HepG2 (cell line): ENCODE results near the gene CHN2. TPM values are rescaled to one million over a fixed set of nuclear protein-coding genes. Genes with fewer than 3 reads are reported as not detected.

Experiments
- HMGXB3 ChIP-seq: sonication (generic); formaldehyde crosslinking; IDR thresholded peaks from 2 replicates; pipeline ENCODE4 v1.4.0; 2020; ENCODE audit warnings: missing genetic modification reagents, borderline replicate concordance
- IRF1 ChIP-seq: sonication (generic); formaldehyde crosslinking; IDR thresholded peaks from 2 replicates; pipeline ENCODE4 v1.4.0; 2020; ENCODE audit warnings: low read depth, mild to moderate bottlenecking, missing genetic modification reagents
- KDM5B ChIP-seq: sonication (generic); formaldehyde crosslinking; IDR thresholded peaks from 2 replicates; pipeline ENCODE4 v1.4.0; 2020; ENCODE audit warnings: missing genetic modification reagents, mild to moderate bottlenecking, borderline replicate concordance
- KLF16 ChIP-seq, 2 experiments: sonication (generic) in 1 of 2; formaldehyde crosslinking in 1 of 2; IDR thresholded peaks; 2 replicates each; pipeline versions ENCODE4 v1.6.1 to v1.8.0; 2016 to 2023; ENCODE audit warnings: missing genetic modification reagents in 2 of 2, missing compliant biosample characterization in 1 of 2
- ONECUT2 ChIP-seq: sonication (generic); formaldehyde crosslinking; IDR thresholded peaks from 2 replicates; pipeline ENCODE4 v1.4.0; 2020; ENCODE audit warnings: missing genetic modification reagents
- PHF21A ChIP-seq: sonication (generic); formaldehyde crosslinking; IDR thresholded peaks from 2 replicates; pipeline ENCODE4 v1.5.0; 2020; ENCODE audit warnings: mild to moderate bottlenecking, missing genetic modification reagents
- SNAPC4 ChIP-seq: sonication (generic); formaldehyde crosslinking; IDR thresholded peaks from 2 replicates; pipeline ENCODE4 v1.4.0; 2020; ENCODE audit warnings: mild to moderate bottlenecking, missing genetic modification reagents
- SP140L ChIP-seq: sonication (generic); formaldehyde crosslinking; IDR thresholded peaks from 2 replicates; pipeline ENCODE4 v1.4.0; 2020; ENCODE audit warnings: missing genetic modification reagents, borderline replicate concordance
- SYNCRIP ChIP-seq: fragments of 200-400 bp; formaldehyde crosslinking; IDR thresholded peaks from 2 replicates; pipeline ENCODE4 v1.6.1; 2018; ENCODE audit warnings: mild to moderate bottlenecking, low read depth, low read length; ENCODE audit not compliant: insufficient read depth
- ZNF513 ChIP-seq: sonication (generic); formaldehyde crosslinking; conservative IDR thresholded peaks from 2 replicates; pipeline ENCODE4 v1.5.0; 2020; ENCODE audit warnings: missing genetic modification reagents
- ZNF543 ChIP-seq: sonication (generic); formaldehyde crosslinking; IDR thresholded peaks from 2 replicates; pipeline ENCODE4 v1.4.0; 2020; ENCODE audit warnings: mild to moderate bottlenecking, missing genetic modification reagents
- ZNF800 ChIP-seq: sonication (generic); formaldehyde crosslinking; IDR thresholded peaks from 2 replicates; pipeline ENCODE4 v1.4.0; 2020; ENCODE audit warnings: missing genetic modification reagents
- ZSCAN29 ChIP-seq: sonication (generic); formaldehyde crosslinking; conservative IDR thresholded peaks from 2 replicates; pipeline ENCODE4 v1.4.0; 2020; ENCODE audit warnings: mild to moderate bottlenecking, missing genetic modification reagents
- polyA plus RNA-seq, 8 experiments: library from polyadenylated mRNA; depleted of rRNA in 3 of 8; stranded (reverse) in 7 of 8; unstranded in 1 of 8; fragments of >200 nt; fragmentation: Illumina TruSeq in 4 of 8; extraction: Trizol in 4 of 8; gene quantifications; 2 replicates each; pipeline versions ENCODE4 v1.2.1 to v1.2.3, GENCODE V29; 2011 to 2016; ENCODE audit warnings: low read depth in 4 of 8, missing spikeins in 1 of 8, mixed read lengths in 1 of 8; ENCODE audit not compliant: insufficient read depth in 1 of 8
- total RNA-seq, 5 experiments: library from RNA; depleted of rRNA; stranded (reverse); fragments of >200 nt; fragmentation: Illumina TruSeq; extraction: Trizol; gene quantifications; 2 replicates each; pipeline ENCODE4 v1.2.3, GENCODE V29; 2016; ENCODE audit warnings: low read depth in 1 of 5

CHN2 gene
- total and polyA plus RNA-seq, 2 of the 13 experiments (the other 11 are each of a cell fraction or from before 2014, with no cell fraction given), result 23.5 to 30.5 TPM

- no peak for TF ChIP-seq HMGXB3 (CRISPR knock-in tag)
- TF ChIP-seq ZNF513 (CRISPR knock-in tag), result no peak
- TF ChIP-seq KLF16 (CRISPR knock-in tag; IDR thresholded peaks at IDR 0.05), result no peak
- no peak for TF ChIP-seq SYNCRIP
- TF ChIP-seq ONECUT2 (CRISPR knock-in tag), result 0 out of 2 replicates have a peak, but pooled peaks have one; percentile 49
- TF ChIP-seq ZNF543 (CRISPR knock-in tag), result no peak
- TF ChIP-seq SP140L (CRISPR knock-in tag), result no peak
- TF ChIP-seq KDM5B (CRISPR knock-in tag), result no peak
- TF ChIP-seq SNAPC4 (CRISPR knock-in tag), result no peak
- no peak for TF ChIP-seq PHF21A (CRISPR knock-in tag)
- no peak for TF ChIP-seq ZNF800 (CRISPR knock-in tag)
- TF ChIP-seq ZSCAN29 (CRISPR knock-in tag), result no peak
- TF ChIP-seq IRF1 (CRISPR knock-in tag), result no peak
Measured at GRCh38 chr7:29204491-29205272, 10.1 kb downstream of the CHN2 start (continued).
